HG02678 (cell line): ENCODE data around the gene ACTR1A.
"Not testable (repeated sequence)": the region's sequence is repeated elsewhere in the genome, so short reads cannot be mapped to it uniquely, and the experiment has no call there.

Experiments used
- ATAC-seq: cut with Tn5 transposase; IDR thresholded peaks from one replicate; pipeline ENCODE4 v1.9.1; 2021; ENCODE audit warnings: mild to moderate bottlenecking, moderate library complexity; ENCODE audit not compliant: unreplicated experiment

The ACTR1A gene

DNA sequence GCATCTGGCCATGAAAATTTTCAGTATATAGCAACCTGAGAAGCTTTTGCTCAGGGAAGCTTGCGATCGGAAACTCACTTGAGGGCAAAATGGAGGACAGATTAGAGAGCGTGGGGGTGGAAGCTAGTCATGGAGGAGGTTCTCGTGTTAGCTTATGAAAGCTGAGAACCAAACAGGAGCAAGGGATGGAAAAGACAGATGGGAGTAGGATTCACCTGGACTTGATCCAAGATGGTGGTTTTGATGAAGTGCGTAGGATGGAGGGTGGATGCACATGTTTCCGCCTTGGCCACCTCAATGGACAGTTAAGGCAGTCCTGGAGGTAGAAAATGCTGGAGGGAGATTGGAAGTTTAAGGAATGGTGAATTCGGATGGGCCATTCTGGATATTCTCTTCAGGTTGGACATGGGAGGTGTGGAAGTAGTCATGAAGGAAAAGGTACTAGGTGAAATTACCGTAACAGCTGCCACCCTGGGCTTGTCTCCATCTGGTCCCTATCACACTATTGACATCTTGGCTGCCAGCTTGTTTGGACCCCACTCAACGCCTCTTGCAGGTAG lies 44.8 kb downstream of the ACTR1A start:
- no peak for ATAC-seq

GRCh38 chr10:102455893-102456471 lies 46.5 kb downstream of the ACTR1A start:
- no peak for ATAC-seq

- not testable (repeated sequence) for ATAC-seq
Observed at GRCh38 chr10:102454662-102455487, 47.6 kb downstream of the ACTR1A start.

DNA sequence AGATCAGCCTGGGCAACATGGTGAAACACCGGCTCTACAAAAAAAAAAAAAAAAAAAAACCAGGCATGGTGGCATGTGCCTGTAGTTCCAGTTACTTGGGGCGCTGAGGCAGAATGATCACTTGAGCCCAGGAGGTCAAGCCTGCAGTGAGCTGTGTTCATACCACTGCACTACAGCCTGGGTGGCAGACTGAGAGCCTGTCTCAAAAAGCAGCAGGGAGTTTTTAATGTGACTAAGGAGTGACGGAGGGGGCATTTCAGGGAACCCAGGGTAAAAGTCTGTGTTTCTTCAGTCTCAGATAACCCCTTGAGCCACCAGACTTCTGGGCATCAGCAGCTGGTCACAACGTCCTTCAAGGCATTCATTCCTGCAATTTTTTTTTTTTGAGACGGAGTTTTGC lies 49.0 kb downstream of the ACTR1A start:
- no peak for ATAC-seq

GRCh38 chr10:102452672-102453340 lies 49.7 kb downstream of the ACTR1A start:
- no peak for ATAC-seq

GRCh38 chr10:102451105-102451969 lies 51.2 kb downstream of the ACTR1A start, which contains the start of gene C10orf95:
C10orf95 (minus strand) TSS chr10:102451543; CDS start chr10:102451093, 450 bp downstream.
- ATAC-seq = no peak

GRCh38 chr10:102450374-102451104 lies 52.0 kb downstream of the ACTR1A start:
- ATAC-seq = peak; percentile 76

DNA sequence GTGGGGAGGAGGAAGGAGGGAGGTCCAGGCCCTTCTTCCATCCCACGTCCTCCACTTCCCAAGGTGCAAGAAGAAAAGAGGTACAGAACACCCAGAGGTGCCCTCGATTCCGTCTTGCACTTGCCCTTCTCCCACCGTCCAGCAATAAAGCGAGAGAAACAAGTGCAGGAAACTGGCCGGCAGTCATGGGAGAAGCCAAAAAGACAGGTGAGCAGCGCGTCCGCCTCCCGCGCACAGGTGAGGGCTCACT lies 52.5 kb downstream of the ACTR1A start:
- ATAC-seq = peak; percentile 1

DNA sequence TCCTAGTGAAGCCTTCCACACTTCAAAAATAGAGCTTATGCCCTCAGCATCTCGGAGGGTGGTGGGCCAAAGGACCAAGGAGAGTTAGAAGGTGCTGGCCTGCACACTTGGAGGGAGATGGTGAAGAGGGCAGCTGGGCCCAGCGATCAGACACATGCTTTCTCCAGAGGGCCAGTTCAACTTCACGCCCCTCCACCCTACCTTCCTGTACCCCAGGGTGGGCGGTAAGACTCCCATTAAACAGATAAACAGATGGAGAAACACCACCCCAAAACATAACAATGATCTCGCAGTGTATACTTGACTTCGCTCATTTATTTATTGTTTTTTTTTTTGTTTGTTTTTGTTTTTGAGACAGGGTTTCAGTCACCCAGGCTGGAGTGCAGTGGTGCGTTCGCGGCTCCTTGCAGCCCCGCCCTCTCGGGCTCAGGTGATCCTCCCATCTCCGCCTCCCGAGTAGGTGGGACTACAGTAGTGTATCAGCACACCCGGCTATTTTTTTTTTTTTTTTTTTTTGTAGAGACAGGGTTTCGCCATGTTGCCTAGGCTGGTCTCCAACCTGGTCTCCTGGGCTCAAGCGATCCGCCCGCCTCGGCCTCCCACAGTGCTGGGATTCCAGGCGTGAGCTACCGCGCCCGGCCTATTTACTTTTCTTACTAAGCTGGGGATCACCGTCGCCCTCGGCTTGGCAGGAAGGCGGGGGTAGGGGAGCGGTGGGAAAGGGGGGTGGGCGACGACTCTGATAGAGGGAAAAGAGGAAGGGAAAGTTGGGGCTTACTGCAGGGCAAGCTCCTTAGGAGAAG lies 53.0 kb downstream of the ACTR1A start:
- peak; percentile 52 for ATAC-seq

DNA sequence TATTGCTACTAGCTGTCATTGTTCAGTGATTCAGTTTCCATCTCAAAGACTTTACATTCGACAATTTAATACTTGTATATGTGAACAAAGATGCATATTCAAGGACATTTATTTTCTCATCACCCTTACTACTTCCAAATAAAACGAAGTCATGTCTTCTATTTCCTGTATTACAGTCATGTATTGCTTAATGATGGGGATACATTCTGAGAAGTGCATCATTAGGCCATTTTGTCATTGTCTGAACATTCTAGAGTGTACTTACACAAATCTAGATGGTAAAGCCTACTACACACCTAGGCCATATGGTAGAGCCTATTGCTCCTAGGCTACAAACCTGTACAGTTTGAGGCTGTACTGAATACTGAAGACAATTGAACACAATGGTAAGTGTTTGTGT lies 57.7 kb downstream of the ACTR1A start:
- ATAC-seq = no peak

DNA sequence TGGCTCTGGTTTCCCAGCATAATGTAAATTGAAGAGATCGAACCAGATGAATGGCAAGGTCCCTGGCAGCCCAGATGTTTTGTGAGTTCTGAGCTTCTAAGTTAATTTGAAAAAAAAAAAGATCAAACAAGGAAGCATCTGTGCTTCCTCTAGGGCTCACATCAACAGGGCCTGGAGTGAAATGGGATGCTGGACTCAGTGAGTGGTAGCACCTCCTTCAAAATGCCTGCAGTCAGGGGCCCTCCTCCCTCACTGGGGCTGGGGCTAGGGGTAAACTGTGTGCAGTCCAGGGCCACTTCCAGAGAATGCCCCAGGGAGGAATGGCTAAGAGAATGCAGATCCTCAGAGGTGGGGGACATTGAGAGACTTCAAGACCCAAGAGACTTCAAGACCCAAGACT lies 64.1 kb downstream of the ACTR1A start:
- no peak for ATAC-seq

- no peak for ATAC-seq
Observed at GRCh38 chr10:102437515-102437914, 65.0 kb downstream of the ACTR1A start.

DNA sequence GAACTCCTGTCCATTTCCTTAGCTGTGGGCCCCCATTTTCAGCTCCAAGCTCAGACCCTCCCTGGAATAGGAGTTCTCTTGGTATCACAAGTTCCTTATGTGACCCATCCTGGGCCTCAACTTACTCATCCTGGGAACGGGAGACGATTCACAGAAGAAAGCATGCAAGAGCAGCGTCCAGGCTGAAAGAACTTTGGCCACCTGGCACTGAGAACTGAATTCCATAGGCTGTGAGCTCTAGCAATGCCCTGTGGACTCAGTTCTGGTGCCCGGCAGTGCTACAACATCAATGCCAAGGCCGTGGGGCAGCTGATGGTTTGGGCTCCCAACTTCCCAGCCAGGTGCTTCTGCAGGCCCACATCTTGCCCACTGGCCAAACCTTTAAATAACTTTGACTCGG lies 66.2 kb downstream of the ACTR1A start:
- ATAC-seq = no peak

GRCh38 chr10:102435529-102436233 lies 66.8 kb downstream of the ACTR1A start:
- ATAC-seq = no peak

DNA sequence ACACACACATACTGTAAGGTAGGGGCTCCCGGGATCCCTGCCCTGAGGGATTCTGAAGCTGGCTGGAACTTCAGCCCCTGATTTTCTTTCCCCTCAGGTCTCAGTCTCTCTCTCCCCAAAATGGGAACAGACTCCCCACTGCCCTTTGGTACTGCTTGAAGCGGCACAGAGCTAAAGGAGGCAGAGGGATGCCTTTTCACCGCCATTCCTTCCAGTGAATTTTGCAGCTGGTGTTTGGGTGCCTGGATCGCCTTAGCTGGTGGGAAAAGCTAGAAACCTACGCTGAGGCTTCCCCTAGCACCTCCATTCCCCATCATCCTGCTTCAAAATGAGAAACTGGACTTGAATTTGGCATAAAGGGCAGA lies 67.4 kb downstream of the ACTR1A start:
- no peak for ATAC-seq

GRCh38 chr10:102434394-102435132 lies 67.9 kb downstream of the ACTR1A start:
- ATAC-seq = no peak

DNA sequence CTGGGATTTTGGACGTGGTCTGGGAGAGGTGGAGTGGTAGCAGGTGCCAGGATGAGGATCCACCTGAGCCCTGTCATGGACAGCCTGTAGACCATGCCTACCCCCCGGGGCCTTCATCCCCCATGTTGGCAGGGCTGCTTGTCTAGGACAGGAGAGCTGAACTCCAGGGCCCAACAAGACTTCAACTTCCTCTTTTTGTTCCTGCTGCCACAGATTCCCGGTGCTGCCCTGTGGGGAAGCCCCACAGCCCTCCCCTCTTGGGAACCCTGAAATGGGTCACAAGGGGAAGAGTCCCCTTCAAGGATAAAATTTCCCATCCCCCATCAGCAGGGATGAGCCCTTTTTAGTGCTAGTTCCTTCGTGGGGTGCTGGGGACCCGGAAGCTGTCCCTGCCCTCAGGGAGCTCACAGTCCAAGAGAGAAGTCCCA lies 68.9 kb downstream of the ACTR1A start:
- ATAC-seq = no peak
